WTC11 (cell line): ENCODE data around the gene SENP1. TPM values are rescaled to one million over a fixed set of nuclear protein-coding genes. Genes with fewer than 3 reads are reported as not detected.

Experiments used
- ATAC-seq: fragments of 200-7000 bp; cut with Tn5 transposase; 2 replicates; pipeline ENCODE4 v1.10.0; 2021; ENCODE audit warnings: mild to moderate bottlenecking, moderate library complexity
- CTCF ChIA-PET: fragments of 300-600 bp; sonication (Branson Sonifier 250); formaldehyde crosslinking; loops from one replicate; lab custom pipeline; 2021; ENCODE audit warnings: antibody characterized with exemption; lab: Charles Lee
- POLR2A ChIA-PET: fragments of 350-600 bp; sonication (Branson Sonifier 250); formaldehyde crosslinking; loops from one replicate; lab custom pipeline; 2021; ENCODE audit warnings: antibody characterized with exemption; lab: Charles Lee
- DNase-seq: peaks from one replicate; pipeline ENCODE4 v3.0.0; 2021; ENCODE audit warnings: low spot score
- H3K27ac Mint-ChIP-seq: 2 replicates; pipeline ENCODE4 v1.8.0; 2021; ENCODE audit warnings: mixed read lengths
- H3K27me3 Mint-ChIP-seq: 2 replicates; pipeline ENCODE4 v1.8.0; 2021; ENCODE audit warnings: low read depth, mild to moderate bottlenecking, moderate library complexity, mixed read lengths
- H3K36me3 Mint-ChIP-seq: 2 replicates; pipeline ENCODE4 v1.8.0; 2021; ENCODE audit warnings: mixed read lengths
- H3K4me1 Mint-ChIP-seq: 2 replicates; pipeline ENCODE4 v1.8.0; 2022; ENCODE audit warnings: mixed read lengths
- H3K4me3 Mint-ChIP-seq: 2 replicates; pipeline ENCODE4 v1.8.0; 2021; ENCODE audit warnings: mild to moderate bottlenecking, moderate library complexity, mixed read lengths
- H3K9me3 Mint-ChIP-seq: 2 replicates; pipeline ENCODE4 v1.8.0; 2021; ENCODE audit warnings: mixed read lengths
- ATF2 ChIP-seq: sonication (generic); formaldehyde crosslinking; IDR thresholded peaks from 2 replicates; pipeline ENCODE4 v1.8.1; 2022; ENCODE audit warnings: low read depth, missing genetic modification reagents, borderline replicate concordance
- CBFB ChIP-seq: sonication (generic); formaldehyde crosslinking; IDR thresholded peaks from 2 replicates; pipeline ENCODE4 v1.8.1; 2022; ENCODE audit warnings: mild to moderate bottlenecking, low read depth, missing genetic modification reagents
- CREB1 ChIP-seq: sonication (generic); formaldehyde crosslinking; IDR thresholded peaks from 2 replicates; pipeline ENCODE4 v1.8.0; 2023; ENCODE audit warnings: mild to moderate bottlenecking, missing genetic modification reagents
- CREM ChIP-seq: sonication (generic); formaldehyde crosslinking; IDR thresholded peaks from 2 replicates; pipeline ENCODE4 v1.8.1; 2022; ENCODE audit warnings: mild to moderate bottlenecking, missing genetic modification reagents, moderate library complexity
- E2F4 ChIP-seq: sonication (generic); formaldehyde crosslinking; IDR thresholded peaks from 2 replicates; pipeline ENCODE4 v1.8.1; 2022; ENCODE audit warnings: low read depth, mild to moderate bottlenecking, moderate library complexity, missing genetic modification reagents, borderline replicate concordance
- ELF4 ChIP-seq: sonication (generic); formaldehyde crosslinking; IDR thresholded peaks from 2 replicates; pipeline ENCODE4 v1.8.1; 2022; ENCODE audit warnings: low read depth, mild to moderate bottlenecking, moderate library complexity, missing genetic modification reagents
- HMGXB4 ChIP-seq: sonication (generic); formaldehyde crosslinking; IDR thresholded peaks from 2 replicates; pipeline ENCODE4 v1.8.1; 2023; ENCODE audit warnings: mild to moderate bottlenecking, moderate library complexity, missing genetic modification reagents
- IRF1 ChIP-seq: sonication (generic); formaldehyde crosslinking; IDR thresholded peaks from 2 replicates; pipeline ENCODE4 v1.8.0; 2023; ENCODE audit warnings: missing genetic modification reagents
- NFYB ChIP-seq: sonication (generic); formaldehyde crosslinking; conservative IDR thresholded peaks from 2 replicates; pipeline ENCODE4 v1.8.0; 2022; ENCODE audit warnings: low read depth, missing genetic modification reagents
- OVOL2 ChIP-seq: fragments of 250-450 bp; sonication (Bioruptor Pico); IDR thresholded peaks from 2 replicates; pipeline ENCODE4 v1.9.0; 2021; ENCODE audit warnings: mild to moderate bottlenecking, borderline replicate concordance
- RELA ChIP-seq: sonication (generic); formaldehyde crosslinking; IDR thresholded peaks from 2 replicates; pipeline ENCODE4 v1.8.1; 2022; ENCODE audit warnings: missing genetic modification reagents, mild to moderate bottlenecking, borderline replicate concordance
- SMAD4 ChIP-seq: sonication (generic); formaldehyde crosslinking; IDR thresholded peaks from 2 replicates; pipeline ENCODE4 v1.8.0; 2022; ENCODE audit warnings: mild to moderate bottlenecking, missing genetic modification reagents
- TCF7 ChIP-seq: sonication (generic); formaldehyde crosslinking; IDR thresholded peaks from 2 replicates; pipeline ENCODE4 v1.8.0; 2022; ENCODE audit warnings: mild to moderate bottlenecking, low read depth, missing genetic modification reagents, moderate library complexity
- TP53 ChIP-seq: sonication (generic); formaldehyde crosslinking; IDR thresholded peaks from 2 replicates; pipeline ENCODE4 v1.8.1; 2023; ENCODE audit warnings: mild to moderate bottlenecking, missing genetic modification reagents
- USF2 ChIP-seq: sonication (generic); formaldehyde crosslinking; IDR thresholded peaks from 2 replicates; pipeline ENCODE4 v1.8.1; 2023; ENCODE audit warnings: mild to moderate bottlenecking, missing genetic modification reagents, moderate library complexity
- ZBTB21 ChIP-seq: sonication (generic); formaldehyde crosslinking; IDR thresholded peaks from 2 replicates; pipeline ENCODE4 v1.8.1; 2023; ENCODE audit warnings: mild to moderate bottlenecking, missing genetic modification reagents, borderline replicate concordance
- ZMAT4 ChIP-seq: fragments of 250-450 bp; sonication (Bioruptor Pico); IDR thresholded peaks from 2 replicates; pipeline ENCODE4 v1.9.0; 2021; ENCODE audit warnings: mild to moderate bottlenecking
- ZNF121 ChIP-seq: sonication (generic); formaldehyde crosslinking; IDR thresholded peaks from 2 replicates; pipeline ENCODE4 v1.8.0; 2023; ENCODE audit warnings: missing genetic modification reagents
- ZNF138 ChIP-seq: sonication (generic); formaldehyde crosslinking; conservative IDR thresholded peaks from 2 replicates; pipeline ENCODE4 v1.8.1; 2022; ENCODE audit warnings: mild to moderate bottlenecking, moderate library complexity, missing genetic modification reagents
- ZNF219 ChIP-seq: sonication (generic); formaldehyde crosslinking; IDR thresholded peaks from 2 replicates; pipeline ENCODE4 v1.8.0; 2023; ENCODE audit warnings: missing genetic modification reagents, mild to moderate bottlenecking, borderline replicate concordance
- ZNF317 ChIP-seq: sonication (generic); formaldehyde crosslinking; IDR thresholded peaks from 2 replicates; pipeline ENCODE4 v1.8.1; 2023; ENCODE audit warnings: low read depth, mild to moderate bottlenecking, moderate library complexity, missing genetic modification reagents, borderline replicate concordance
- ZNF416 ChIP-seq: fragments of 250-450 bp; sonication (Bioruptor Pico); IDR thresholded peaks from 2 replicates; pipeline ENCODE4 v1.9.0; 2021; ENCODE audit warnings: mild to moderate bottlenecking, inconsistent platforms
- ZNF425 ChIP-seq: fragments of 250-450 bp; sonication (Bioruptor Pico); conservative IDR thresholded peaks from 2 replicates; pipeline ENCODE4 v1.9.0; 2021; ENCODE audit warnings: mild to moderate bottlenecking
- total RNA-seq: library from RNA; stranded (reverse); gene quantifications from 3 replicates; pipeline ENCODE4 v1.2.3, GENCODE V29; 2021

Gene SENP1
- total RNA-seq, 1 experiment from 2014 or later = 20.4 TPM

GRCh38 chr12:48008950-48009349 lies 96.9 kb downstream of the SENP1 start (continued):
- TF ChIP-seq ZNF138 (CRISPR knock-in tag) = no peak
- TF ChIP-seq, all 79 proteins: peak for 0

GRCh38 chr12:48008349-48008748 lies 97.5 kb downstream of the SENP1 start:
- Mint-ChIP-seq H3K27ac (no peak overlapping the region), H3K27me3 (peaks cover 100% of the 10 kb centered on the region), H3K36me3 (no peaks in the 10 kb centered on the region), H3K4me1 (peaks cover 18% of the 10 kb centered on the region)
- no peak for DNase-seq
- POLR2A ChIA-PET = no interaction called here
- TF ChIP-seq SMAD4 (no peak), ZNF138 (CRISPR knock-in tag) (no peak), ELF4 (CRISPR knock-in tag) (no peak), OVOL2 (CRISPR knock-in tag) (no peak), IRF1 (CRISPR knock-in tag) (no peak), CBFB (CRISPR knock-in tag) (no peak), ZNF219 (CRISPR knock-in tag) (no peak), CREM (CRISPR knock-in tag) (no peak)
- TF ChIP-seq, all 79 proteins: peak for 0
- CTCF ChIA-PET = interaction anchor here (0.6 kb wide), 1 partner anchor 139 kb away, joined by 4 read pairs; no protein-coding TSS in a partner anchor
- Mint-ChIP-seq H3K9me3 (no peaks in the 10 kb centered on the region), H3K4me3 (no peak overlapping the region)
- ATAC-seq = no peak

- CTCF ChIA-PET = no interaction called here
- peaks cover 28% of the 10 kb centered on the region for H3K4me1 Mint-ChIP-seq
- H3K4me3 Mint-ChIP-seq = no peak overlapping the region
- H3K36me3 Mint-ChIP-seq = no peaks in the 10 kb centered on the region
- DNase-seq (no peak), ATAC-seq (no peak)
- POLR2A ChIA-PET = no interaction called here
- H3K9me3 Mint-ChIP-seq = no peaks in the 10 kb centered on the region
- H3K27ac Mint-ChIP-seq = no peak overlapping the region
- H3K27me3 Mint-ChIP-seq = peaks cover 100% of the 10 kb centered on the region
- TF ChIP-seq TP53 (CRISPR knock-in tag) (no peak), ZNF425 (CRISPR knock-in tag) (no peak), ZNF416 (CRISPR knock-in tag) (no peak), ATF2 (CRISPR knock-in tag) (no peak), ZNF317 (CRISPR knock-in tag) (no peak), HMGXB4 (CRISPR knock-in tag) (no peak), SMAD4 (no peak), E2F4 (no peak), RELA (no peak), CREB1 (CRISPR knock-in tag) (no peak), TCF7 (CRISPR knock-in tag) (no peak), ZNF121 (no peak), ZMAT4 (CRISPR knock-in tag) (no peak), ZBTB21 (CRISPR knock-in tag) (no peak), NFYB (no peak), USF2 (CRISPR knock-in tag) (no peak)
Observed at GRCh38 chr12:48007206-48007605, 98.7 kb downstream of the SENP1 start.
